IPS-15b (cell line): ENCODE measurements around the gene PSPH.

Experiments
- H3K27me3 ChIP-seq: one replicate; pipeline ENCODE4 v1.6.1; 2013; ENCODE audit warnings: low read length; ENCODE audit not compliant: control insufficient read depth, insufficient read depth
- H3K36me3 ChIP-seq: one replicate; pipeline ENCODE4 v1.6.1; 2013; ENCODE audit warnings: low read length; ENCODE audit not compliant: control insufficient read depth, insufficient read depth
- H3K4me1 ChIP-seq: one replicate; pipeline ENCODE4 v1.6.1; 2013; ENCODE audit warnings: mild to moderate bottlenecking, low read length; ENCODE audit not compliant: control insufficient read depth, insufficient read depth
- H3K4me3 ChIP-seq: one replicate; pipeline ENCODE4 v1.5.1; 2013; ENCODE audit warnings: low read depth, low read length
- H3K9ac ChIP-seq: one replicate; pipeline ENCODE4 v1.6.1; 2013; ENCODE audit warnings: low read depth, mild to moderate bottlenecking, low read length
- H3K9me3 ChIP-seq: one replicate; pipeline ENCODE4 v1.6.1; 2013; ENCODE audit warnings: mild to moderate bottlenecking, low read length; ENCODE audit not compliant: control insufficient read depth, insufficient read depth

The PSPH gene

DNA sequence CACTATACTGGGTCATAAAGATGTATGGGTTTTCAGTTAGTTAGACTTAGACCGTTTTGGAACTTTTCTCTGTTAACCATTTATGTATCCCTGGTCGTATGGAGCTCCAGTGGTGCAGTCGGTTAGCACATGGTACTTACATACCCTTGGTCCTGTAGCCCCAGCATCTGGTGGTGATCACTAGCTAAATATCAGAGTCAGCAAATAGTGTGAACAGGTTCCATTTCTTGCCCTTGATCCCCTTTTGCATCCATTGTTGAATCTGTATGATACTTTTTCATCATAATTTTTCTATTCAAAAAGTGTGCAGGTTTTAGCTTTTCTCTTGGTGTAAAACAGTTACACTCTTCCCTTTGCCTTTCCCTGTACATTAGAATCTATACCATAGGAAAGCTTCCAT is 71.0 kb downstream of the PSPH start:
- no peaks in the 10 kb centered on the region for H3K27me3 ChIP-seq
- H3K9ac ChIP-seq: no peak overlapping the region
- no peaks in the 10 kb centered on the region for H3K4me1 ChIP-seq
- no peaks in the 10 kb centered on the region for H3K9me3 ChIP-seq
- no peak overlapping the region for H3K4me3 ChIP-seq
- peaks cover 5% of the 10 kb centered on the region for H3K36me3 ChIP-seq

GRCh38 chr7:55977831-55978230 is 73.4 kb downstream of the PSPH start:
- Histone ChIP-seq H3K36me3 (no peaks in the 10 kb centered on the region), H3K9me3 (no peaks in the 10 kb centered on the region), H3K9ac (no peak overlapping the region), H3K4me3 (no peak overlapping the region), H3K27me3 (no peaks in the 10 kb centered on the region), H3K4me1 (no peaks in the 10 kb centered on the region)

DNA sequence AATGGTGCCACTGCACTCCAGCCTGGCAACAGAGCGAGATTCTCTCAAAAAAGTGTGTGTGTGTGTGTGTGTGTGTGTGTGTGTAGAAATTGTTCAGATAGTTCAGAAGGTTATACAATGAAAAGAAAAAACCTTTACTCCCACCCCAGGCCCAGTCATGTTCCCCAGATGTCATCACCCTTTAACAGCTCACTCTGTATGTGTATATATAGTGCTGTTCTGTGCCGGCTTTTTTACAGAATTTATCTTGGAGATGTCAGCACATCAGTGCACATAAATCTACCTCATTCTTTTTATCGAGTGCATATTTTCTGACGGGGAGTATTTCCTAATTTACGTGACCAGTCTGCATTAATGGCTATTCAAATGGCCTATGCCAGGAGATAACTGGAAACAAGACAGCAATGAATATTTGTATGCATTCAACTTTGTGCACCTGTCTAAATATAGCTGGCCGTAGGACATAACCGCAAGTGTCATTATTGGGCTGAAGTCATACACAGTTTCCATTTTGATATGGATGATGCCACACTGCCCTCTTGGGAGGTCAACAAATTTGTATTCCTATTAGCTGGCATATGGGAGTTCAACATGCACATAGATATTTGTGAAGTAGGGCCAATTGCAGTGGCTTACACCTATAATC is 75.1 kb downstream of the PSPH start:
- H3K9ac ChIP-seq: no peak overlapping the region
- H3K36me3 ChIP-seq: no peaks in the 10 kb centered on the region
- H3K4me3 ChIP-seq: no peak overlapping the region
- peaks cover 2% of the 10 kb centered on the region for H3K4me1 ChIP-seq
- H3K27me3 ChIP-seq: no peaks in the 10 kb centered on the region
- H3K9me3 ChIP-seq: no peaks in the 10 kb centered on the region

DNA sequence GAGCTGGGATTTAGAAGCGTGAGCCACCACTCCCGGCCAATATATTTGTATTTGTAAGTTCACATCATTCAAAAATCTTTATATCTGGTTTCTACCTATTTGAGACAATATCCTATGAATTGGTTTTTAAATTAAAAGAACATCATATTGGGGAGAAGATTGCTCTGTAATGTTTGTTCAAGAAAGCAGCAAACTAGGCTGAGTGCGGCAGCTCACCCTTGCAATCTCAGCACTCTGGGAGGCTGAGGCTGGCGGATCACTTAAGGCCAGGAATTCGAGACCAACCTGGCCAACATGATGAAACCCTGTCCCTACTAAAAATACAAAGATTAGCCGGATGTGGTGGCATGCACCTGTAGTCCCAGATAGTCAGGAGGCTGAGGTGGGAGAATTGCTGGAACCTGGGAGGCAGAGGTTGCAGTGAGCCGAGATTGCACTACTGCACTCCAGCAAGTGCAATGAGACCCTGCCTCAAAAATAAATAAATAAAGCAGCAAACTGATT is 77.4 kb downstream of the PSPH start:
- peaks cover 7% of the 10 kb centered on the region for H3K4me1 ChIP-seq
- no peak overlapping the region for H3K9ac ChIP-seq
- H3K27me3 ChIP-seq: no peaks in the 10 kb centered on the region
- no peaks in the 10 kb centered on the region for H3K9me3 ChIP-seq
- H3K36me3 ChIP-seq: no peaks in the 10 kb centered on the region
- no peak overlapping the region for H3K4me3 ChIP-seq

DNA sequence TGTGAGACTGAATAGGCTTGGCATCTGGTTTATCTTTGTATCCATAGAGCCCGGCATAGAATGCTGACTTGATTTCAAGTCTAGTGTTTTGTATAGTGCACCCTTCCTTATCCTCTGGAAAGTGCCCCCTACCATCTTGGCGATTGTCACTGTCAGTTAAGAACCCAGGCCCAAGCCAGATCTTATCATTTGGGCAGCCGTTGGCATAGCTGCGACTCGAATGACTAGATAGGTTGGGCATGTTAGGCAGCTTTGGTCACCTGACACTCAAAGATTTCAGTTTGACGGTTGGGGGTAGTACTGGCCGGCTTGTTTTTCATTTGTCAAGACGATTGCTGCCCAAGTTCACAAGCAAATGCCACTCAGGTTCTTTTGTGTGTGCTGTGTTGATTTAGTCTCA is 80.3 kb downstream of the PSPH start:
- no peak overlapping the region for H3K4me3 ChIP-seq
- no peaks in the 10 kb centered on the region for H3K36me3 ChIP-seq
- H3K9me3 ChIP-seq: no peaks in the 10 kb centered on the region
- H3K9ac ChIP-seq: no peak overlapping the region
- H3K27me3 ChIP-seq: no peaks in the 10 kb centered on the region
- H3K4me1 ChIP-seq: peaks cover 7% of the 10 kb centered on the region

GRCh38 chr7:55970561-55970960 is 80.7 kb downstream of the PSPH start:
- Histone ChIP-seq H3K9me3 (no peaks in the 10 kb centered on the region), H3K9ac (no peak overlapping the region), H3K36me3 (no peaks in the 10 kb centered on the region)

DNA sequence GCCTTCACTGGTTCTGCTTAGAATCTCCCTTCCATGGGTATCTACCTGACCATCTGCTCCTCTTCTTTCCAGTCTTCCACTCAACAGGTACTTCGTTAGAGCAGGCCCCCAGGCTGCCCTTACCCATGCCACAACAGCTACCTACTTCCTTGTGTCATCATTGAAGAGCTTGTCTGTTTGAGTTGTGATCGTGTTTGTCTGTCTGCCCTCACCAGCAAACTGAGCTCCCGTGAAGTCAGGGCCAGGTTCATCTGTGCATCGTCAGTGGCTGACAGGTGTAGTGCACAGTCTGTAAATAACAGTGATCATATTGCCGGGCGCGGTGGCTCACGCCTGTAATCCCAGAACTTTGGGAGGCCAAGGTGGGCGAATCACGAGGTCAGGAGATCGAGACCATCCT is 81.9 kb downstream of the PSPH start:
- Histone ChIP-seq H3K27me3 (no peaks in the 10 kb centered on the region), H3K36me3 (no peaks in the 10 kb centered on the region), H3K9ac (no peak overlapping the region), H3K9me3 (no peaks in the 10 kb centered on the region), H3K4me3 (no peak overlapping the region), H3K4me1 (peaks cover 7% of the 10 kb centered on the region)

More at GRCh38 chr7:55970561-55970960, 80.7 kb downstream of the PSPH start:
- Histone ChIP-seq H3K4me3 (no peak overlapping the region), H3K27me3 (no peaks in the 10 kb centered on the region), H3K4me1 (peaks cover 7% of the 10 kb centered on the region)

- Histone ChIP-seq H3K9me3 (no peaks in the 10 kb centered on the region), H3K9ac (no peak overlapping the region), H3K27me3 (peaks cover 11% of the 10 kb centered on the region), H3K4me3 (no peak overlapping the region), H3K36me3 (no peaks in the 10 kb centered on the region), H3K4me1 (peaks cover 7% of the 10 kb centered on the region)
Observed at GRCh38 chr7:55966851-55967250, 84.4 kb downstream of the PSPH start.

GRCh38 chr7:55965805-55966421 is 85.3 kb downstream of the PSPH start:
- Histone ChIP-seq H3K4me3 (no peak overlapping the region), H3K27me3 (peaks cover 11% of the 10 kb centered on the region), H3K9ac (no peak overlapping the region), H3K9me3 (no peaks in the 10 kb centered on the region), H3K4me1 (peaks cover 3% of the 10 kb centered on the region), H3K36me3 (no peaks in the 10 kb centered on the region)

DNA sequence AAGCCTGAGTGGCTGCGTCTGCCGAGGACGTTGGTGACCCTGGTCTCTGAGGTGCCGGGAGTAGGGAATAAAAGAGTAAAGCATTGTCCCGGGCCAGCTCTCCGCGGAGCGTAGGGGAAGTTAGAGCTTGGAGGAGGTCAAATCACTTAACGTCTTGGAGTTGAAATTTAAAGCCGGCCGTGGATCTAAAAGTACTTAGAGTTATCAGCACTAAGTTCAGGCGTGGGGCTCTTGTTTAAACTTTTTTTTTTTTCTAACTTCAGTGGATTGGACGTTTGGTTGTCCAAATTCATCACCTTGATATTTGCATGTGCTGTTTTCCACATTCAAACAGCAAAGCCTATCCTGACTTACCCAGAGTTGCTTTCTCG is 86.2 kb downstream of the PSPH start:
- H3K9ac ChIP-seq: peak overlapping the region; percentile 81
- no peaks in the 10 kb centered on the region for H3K4me1 ChIP-seq
- no peaks in the 10 kb centered on the region for H3K36me3 ChIP-seq
- no peaks in the 10 kb centered on the region for H3K9me3 ChIP-seq
- peaks cover 11% of the 10 kb centered on the region for H3K27me3 ChIP-seq
- H3K4me3 ChIP-seq: peak overlapping the region; percentile 61

DNA sequence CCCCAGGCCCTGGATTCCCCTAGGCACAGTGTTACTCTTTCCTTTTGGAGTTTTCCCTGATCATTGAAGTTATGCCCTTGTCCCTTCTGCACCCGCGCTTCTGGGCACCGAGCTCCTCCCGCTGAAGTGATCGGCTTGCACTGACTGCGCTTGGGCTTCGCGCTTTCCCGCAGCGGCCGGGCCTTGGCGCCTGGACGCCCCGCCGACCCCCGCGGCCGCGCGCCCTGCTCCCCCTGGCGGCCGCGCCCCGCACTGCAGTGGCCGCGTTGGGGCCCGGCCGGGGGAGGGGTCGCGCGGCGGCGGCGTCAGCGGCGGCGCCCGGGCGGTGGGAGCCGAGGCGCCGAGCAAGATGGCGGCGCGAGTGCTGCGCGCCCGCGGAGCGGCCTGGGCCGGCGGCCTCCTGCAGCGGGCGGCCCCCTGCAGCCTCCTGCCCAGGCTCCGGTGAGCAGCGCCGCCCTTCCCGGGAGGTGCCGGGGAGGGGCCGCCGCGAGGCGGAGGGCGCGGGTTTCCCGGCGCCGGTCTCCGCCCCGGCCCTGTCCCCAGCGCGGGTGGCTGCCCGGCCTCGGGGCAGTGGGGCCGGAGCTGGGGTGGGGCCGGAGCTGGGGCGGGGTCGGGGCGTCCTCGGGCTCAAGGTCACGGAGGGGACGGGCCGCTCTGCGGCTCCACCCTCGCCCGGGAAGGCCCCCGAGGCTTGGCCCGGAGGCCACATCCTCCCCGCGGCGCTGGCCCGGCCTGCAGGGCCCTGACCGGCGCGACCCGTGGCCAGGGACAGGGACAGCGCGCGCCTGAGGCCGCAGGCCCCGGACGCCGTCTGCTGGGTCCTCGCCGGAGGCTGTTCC is 86.8 kb downstream of the PSPH start, which contains the start of gene NIPSNAP2:
Gene NIPSNAP2 (plus strand): TSS at position 325 of the 839 bp plus-strand sequence. CDS start 25 bp downstream, at position 350.
- peak within 1 kb of the TSS; percentile 81 for H3K9ac ChIP-seq
- peak within 1 kb of the TSS; percentile 61 for H3K4me3 ChIP-seq
- H3K9me3 ChIP-seq: no peaks in the 10 kb centered on the region
- peaks cover 11% of the 10 kb centered on the region for H3K27me3 ChIP-seq
- H3K4me1 ChIP-seq: no peaks in the 10 kb centered on the region
- no peaks in the 10 kb centered on the region for H3K36me3 ChIP-seq
